RPMI7951 (cell line): ENCODE measurements around the gene TBC1D14. TPM values are rescaled to one million over a fixed set of nuclear protein-coding genes. Genes with fewer than 3 reads are reported as not detected.
"Not testable (repeated sequence)": the region's sequence is repeated elsewhere in the genome, so short reads cannot be mapped to it uniquely, and the experiment has no call there.

Source experiments
- DNase-seq: peaks from one replicate; pipeline ENCODE4 v3.0.0-alpha.2; 2012; ENCODE audit warnings: low read depth
- total RNA-seq: library from RNA; depleted of rRNA; stranded (reverse); fragments of >200 nt; shearing (Covaris generic); gene quantifications from 2 replicates; pipeline ENCODE4 v1.2.3, GENCODE V29; 2014

Gene TBC1D14
- total RNA-seq, 1 experiment from 2014 or later, result 23.3 TPM

- no peak for DNase-seq
Measured at GRCh38 chr4:6909970-6910339, 329 bp downstream of the TBC1D14 start.

- DNase-seq, result peak; percentile 39
Measured at GRCh38 chr4:6910340-6910959, 824 bp downstream of the TBC1D14 start.

GRCh38 chr4:6910960-6911874 is 1.6 kb downstream of the TBC1D14 start:
- DNase-seq, result no peak

GRCh38 chr4:6911917-6912316 is 2.3 kb downstream of the TBC1D14 start:
- DNase-seq, result not testable (repeated sequence)

GRCh38 chr4:6912441-6912840 is 2.8 kb downstream of the TBC1D14 start:
- DNase-seq, result no peak

- DNase-seq, result no peak
Measured at GRCh38 chr4:6913350-6913905, 3.8 kb downstream of the TBC1D14 start.

- peak; percentile 76 for DNase-seq
Measured at GRCh38 chr4:6914448-6914847, 4.8 kb downstream of the TBC1D14 start.

- no peak for DNase-seq
Measured at GRCh38 chr4:6915041-6916005, 5.7 kb downstream of the TBC1D14 start.

- DNase-seq, result no peak
Measured at GRCh38 chr4:6916069-6916586, 6.5 kb downstream of the TBC1D14 start.

- peak; percentile 74 for DNase-seq
Measured at GRCh38 chr4:6916587-6917460, 7.2 kb downstream of the TBC1D14 start.

GRCh38 chr4:6917461-6918271 is 8.0 kb downstream of the TBC1D14 start:
- DNase-seq, result peak; percentile 20

GRCh38 chr4:6918338-6918737 is 8.7 kb downstream of the TBC1D14 start:
- DNase-seq, result no peak

- no peak for DNase-seq
Measured at GRCh38 chr4:6920171-6920570, 10.5 kb downstream of the TBC1D14 start.

- no peak for DNase-seq
Measured at GRCh38 chr4:6923507-6923906, 13.9 kb downstream of the TBC1D14 start.

- DNase-seq, result no peak
Measured at GRCh38 chr4:6924361-6924779, 14.7 kb downstream of the TBC1D14 start.

- DNase-seq, result peak; percentile 33
Measured at GRCh38 chr4:6925357-6925836, 15.8 kb downstream of the TBC1D14 start.

- DNase-seq, result no peak
Measured at GRCh38 chr4:6926081-6926480, 16.5 kb downstream of the TBC1D14 start.

- peak; percentile 85 for DNase-seq
Measured at GRCh38 chr4:6926681-6927478, 17.3 kb downstream of the TBC1D14 start.
